Hepatocyte (in vitro differentiated cells): ENCODE data around the gene CATSPER3. TPM values are rescaled to one million over a fixed set of nuclear protein-coding genes. Genes with fewer than 3 reads are reported as not detected.

Source experiments
- DNase-seq: peaks from one replicate; pipeline ENCODE4 v3.0.0-alpha.2; 2016; ENCODE audit warnings: low spot score
- H2AFZ ChIP-seq: fragments of 200-600 bp; sonication (generic); 2 replicates; pipeline ENCODE4 v1.6.0; 2016; ENCODE audit warnings: antibody characterized with exemption, mild to moderate bottlenecking
- H3K27ac ChIP-seq: fragments of 200-600 bp; sonication (generic); 2 replicates; pipeline ENCODE4 v1.5.1; 2016; ENCODE audit warnings: mild to moderate bottlenecking
- H3K27me3 ChIP-seq: fragments of 200-600 bp; sonication (generic); 2 replicates; pipeline ENCODE4 v1.6.1; 2016
- H3K36me3 ChIP-seq: fragments of 200-600 bp; sonication (generic); replicated peaks from 2 replicates; pipeline ENCODE4 v1.5.1; 2016; ENCODE audit warnings: low read depth; ENCODE audit not compliant: insufficient read depth
- H3K4me1 ChIP-seq: fragments of 200-600 bp; sonication (generic); 2 replicates; pipeline ENCODE4 v1.5.1; 2016; ENCODE audit warnings: mild to moderate bottlenecking, moderate library complexity; ENCODE audit not compliant: insufficient read depth
- H3K4me2 ChIP-seq: fragments of 200-600 bp; sonication (generic); 2 replicates; pipeline ENCODE4 v1.6.0; 2016
- H3K4me3 ChIP-seq: fragments of 200-600 bp; sonication (generic); 2 replicates; pipeline ENCODE4 v1.5.1; 2016; ENCODE audit warnings: mild to moderate bottlenecking
- H3K79me2 ChIP-seq: fragments of 200-600 bp; sonication (generic); 2 replicates; pipeline ENCODE4 v1.6.0; 2017; ENCODE audit warnings: mild to moderate bottlenecking
- H3K9me2 ChIP-seq: fragments of 200-600 bp; sonication (generic); replicated peaks from 2 replicates; pipeline ENCODE4 v1.6.0; 2017; ENCODE audit warnings: mild to moderate bottlenecking; ENCODE audit not compliant: insufficient read depth
- H3K9me3 ChIP-seq: fragments of 200-600 bp; sonication (generic); 2 replicates; pipeline ENCODE4 v1.5.1; 2016; ENCODE audit warnings: low read depth, mild to moderate bottlenecking
- H4K20me1 ChIP-seq: fragments of 200-600 bp; sonication (generic); 2 replicates; pipeline ENCODE4 v1.6.0; 2016; ENCODE audit warnings: mild to moderate bottlenecking; ENCODE audit not compliant: insufficient read depth, poor library complexity, severe bottlenecking
- CTCF ChIP-seq: fragments of 200-600 bp; sonication (generic); IDR thresholded peaks from 2 replicates; pipeline ENCODE4 v1.5.1; 2016; ENCODE audit warnings: antibody characterized with exemption, mild to moderate bottlenecking; ENCODE audit not compliant: poor library complexity
- EZH2 ChIP-seq: fragments of 200-600 bp; sonication (generic); IDR thresholded peaks from 2 replicates; pipeline ENCODE4 v1.6.1; 2016; ENCODE audit warnings: antibody characterized with exemption, mild to moderate bottlenecking, borderline replicate concordance
- EZH2phosphoT487 ChIP-seq: fragments of 200-600 bp; sonication (generic); IDR thresholded peaks from one replicate; pipeline ENCODE4 v1.6.1; 2018; ENCODE audit warnings: antibody characterized with exemption, mild to moderate bottlenecking, low read depth, moderate library complexity; ENCODE audit not compliant: unreplicated experiment, severe bottlenecking
- WGBS: methylation state at CpG from one replicate; pipeline ENCODE4 v1.1.6; 2016; ENCODE audit warnings: low lambda C conversion rate; ENCODE audit errors: missing lambda C conversion rate; 5-methylcytosine and 5-hydroxymethylcytosine counted together
- polyA plus RNA-seq: library from polyadenylated mRNA; unstranded; fragments of >200 nt; fragmentation: Nextera tagmentation; extraction: Ambion mirVana; gene quantifications from 2 replicates; pipeline ENCODE4 v1.2.1, GENCODE V29; 2016
- total RNA-seq: library from RNA; depleted of rRNA; stranded (reverse); fragments of >200 nt; gene quantifications from 2 replicates; pipeline ENCODE4 v1.2.3, GENCODE V29; 2014

The CATSPER3 gene
- total and polyA plus RNA-seq, 2 experiments from 2014 or later = 0.59 TPM; not detected in 1

- Histone ChIP-seq H3K36me3 (no peaks in the 10 kb centered on the region), H4K20me1 (no peaks in the 10 kb centered on the region), H3K4me2 (no peak overlapping the region), H3K27ac (peak overlapping the region; percentile 67), H3K9me2 (no peaks in the 10 kb centered on the region), H3K79me2 (no peaks in the 10 kb centered on the region), H3K4me3 (no peak overlapping the region), H3K9me3 (no peaks in the 10 kb centered on the region), H2AFZ (no peak overlapping the region), H3K4me1 (peaks cover 13% of the 10 kb centered on the region), H3K27me3 (peaks cover 22% of the 10 kb centered on the region)
- DNase-seq = no peak
- 50% methylated on average over 5 of the region's 6 CpGs for WGBS
- TF ChIP-seq EZH2 = no peak
Measured at GRCh38 chr5:135052511-135053145, 84.9 kb downstream of the CATSPER3 start.

DNA sequence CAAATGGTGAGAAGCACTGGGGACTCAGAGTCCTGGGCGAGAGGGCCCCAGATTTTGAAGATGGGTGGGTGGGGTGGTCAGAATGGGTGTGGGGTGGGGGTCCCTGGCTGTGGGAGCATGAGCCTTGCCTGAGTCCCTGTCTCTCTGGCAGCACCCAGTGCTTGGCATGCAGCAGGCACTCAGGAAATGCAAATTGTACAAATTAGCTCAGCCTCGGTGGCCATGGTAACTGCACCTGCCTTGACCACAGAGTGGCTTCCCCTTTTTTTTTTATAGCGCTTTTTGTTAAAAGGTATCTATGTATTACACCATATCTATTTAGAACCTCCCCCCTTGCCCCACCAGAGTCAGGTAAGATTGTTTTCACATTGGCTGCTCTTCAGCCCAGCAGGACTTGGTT is 85.6 kb downstream of the CATSPER3 start:
- H3K4me3 ChIP-seq = no peak overlapping the region
- WGBS = 88% methylated on average over 2 of the region's 3 CpGs
- TF ChIP-seq EZH2phosphoT487 = no peak
- no peak overlapping the region for H2AFZ ChIP-seq
- peaks cover 13% of the 10 kb centered on the region for H3K4me1 ChIP-seq
- H4K20me1 ChIP-seq = no peaks in the 10 kb centered on the region
- no peak for DNase-seq
- peaks cover 22% of the 10 kb centered on the region for H3K27me3 ChIP-seq
- H3K9me3 ChIP-seq = no peaks in the 10 kb centered on the region
- no peaks in the 10 kb centered on the region for H3K9me2 ChIP-seq
- no peak overlapping the region for H3K4me2 ChIP-seq
- peak overlapping the region; percentile 40 for H3K27ac ChIP-seq
- H3K79me2 ChIP-seq = no peaks in the 10 kb centered on the region
- H3K36me3 ChIP-seq = no peaks in the 10 kb centered on the region

DNA sequence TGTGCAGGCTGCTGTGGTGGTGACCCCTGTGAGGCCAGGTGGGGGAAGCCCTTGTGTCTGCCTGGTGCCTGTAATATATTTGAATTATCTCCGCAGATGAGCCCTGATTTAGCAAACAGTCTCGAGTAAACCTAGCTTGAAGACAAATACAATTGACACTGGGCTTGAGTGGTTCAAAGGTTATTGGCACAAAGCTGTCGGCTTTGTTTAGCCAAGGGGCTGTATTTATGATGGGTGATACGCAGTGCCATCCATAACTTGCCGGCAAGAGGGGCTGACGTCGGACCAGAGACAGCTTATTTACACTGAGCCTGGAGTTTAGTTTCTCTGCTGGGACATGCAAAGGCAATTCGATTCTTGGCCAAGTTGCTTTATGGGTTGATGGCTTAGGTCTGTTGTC is 86.3 kb downstream of the CATSPER3 start:
- Histone ChIP-seq H3K4me1 (peaks cover 13% of the 10 kb centered on the region), H3K9me2 (no peaks in the 10 kb centered on the region), H3K4me3 (no peak overlapping the region), H2AFZ (no peak overlapping the region), H3K27ac (peak overlapping the region; percentile 40), H3K79me2 (no peaks in the 10 kb centered on the region), H3K9me3 (no peaks in the 10 kb centered on the region), H3K4me2 (no peak overlapping the region), H3K36me3 (no peaks in the 10 kb centered on the region), H3K27me3 (peaks cover 22% of the 10 kb centered on the region), H4K20me1 (no peaks in the 10 kb centered on the region)
- TF ChIP-seq EZH2 (no peak), CTCF (no peak), EZH2phosphoT487 (no peak)
- WGBS = 35% methylated on average over 8 of the region's 8 CpGs
- DNase-seq = no peak

- DNase-seq = no peak
- Histone ChIP-seq H3K4me1 (peaks cover 13% of the 10 kb centered on the region), H3K36me3 (no peaks in the 10 kb centered on the region), H3K9me3 (no peaks in the 10 kb centered on the region), H3K27me3 (peaks cover 22% of the 10 kb centered on the region), H3K4me2 (no peak overlapping the region), H2AFZ (no peak overlapping the region), H3K9me2 (no peaks in the 10 kb centered on the region), H3K79me2 (no peaks in the 10 kb centered on the region), H3K4me3 (no peak overlapping the region), H3K27ac (peak overlapping the region; percentile 40), H4K20me1 (no peaks in the 10 kb centered on the region)
- 49% methylated on average over 2 of the region's 2 CpGs for WGBS
- TF ChIP-seq CTCF (no peak), EZH2phosphoT487 (no peak), EZH2 (no peak)
Measured at GRCh38 chr5:135054546-135054945, 86.8 kb downstream of the CATSPER3 start.
